Measurements from ENCODE around the gene PNPLA6.

The PNPLA6 gene

DNA sequence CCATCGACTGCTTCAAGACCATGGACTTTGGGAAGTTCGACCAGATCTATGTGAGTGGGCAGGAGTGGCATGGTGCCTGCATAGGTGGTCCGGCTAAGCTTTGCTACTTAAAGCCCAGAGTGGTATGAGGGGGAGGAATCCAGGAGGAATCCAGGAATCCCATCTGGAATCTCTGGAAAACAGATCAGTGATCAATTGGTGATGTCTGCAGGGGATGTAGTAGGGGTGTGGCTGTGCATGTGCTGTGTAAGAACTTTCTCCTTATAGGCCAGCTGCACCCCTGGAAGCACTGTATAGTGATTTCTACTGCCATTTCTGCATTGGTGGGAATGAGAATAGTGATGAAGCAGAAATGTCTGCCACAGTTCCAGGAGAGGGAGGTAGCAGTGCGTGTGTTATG, 23.6 kb downstream of the PNPLA6 start:
- H3K4me3 ChIP-seq (ENCODE audit: low read length), result no peak overlapping the region
- no peak overlapping the region for H3K27ac ChIP-seq (ENCODE audit: low read length)
- no peaks in the 10 kb centered on the region for H3K27me3 ChIP-seq (ENCODE audit: low read depth, low read length)
- H3K9me3 ChIP-seq (ENCODE audit: insufficient read depth, low read length), result no peaks in the 10 kb centered on the region
- H3K79me2 ChIP-seq (ENCODE audit: low read length), result no peaks in the 10 kb centered on the region
- no peak overlapping the region for H3K9ac ChIP-seq (ENCODE audit: low read length)
- no peak for TF ChIP-seq EZH2phosphoT487 (IDR thresholded peaks at IDR 0.05; ENCODE audit: low read depth)
- TF ChIP-seq, protein P1, sequence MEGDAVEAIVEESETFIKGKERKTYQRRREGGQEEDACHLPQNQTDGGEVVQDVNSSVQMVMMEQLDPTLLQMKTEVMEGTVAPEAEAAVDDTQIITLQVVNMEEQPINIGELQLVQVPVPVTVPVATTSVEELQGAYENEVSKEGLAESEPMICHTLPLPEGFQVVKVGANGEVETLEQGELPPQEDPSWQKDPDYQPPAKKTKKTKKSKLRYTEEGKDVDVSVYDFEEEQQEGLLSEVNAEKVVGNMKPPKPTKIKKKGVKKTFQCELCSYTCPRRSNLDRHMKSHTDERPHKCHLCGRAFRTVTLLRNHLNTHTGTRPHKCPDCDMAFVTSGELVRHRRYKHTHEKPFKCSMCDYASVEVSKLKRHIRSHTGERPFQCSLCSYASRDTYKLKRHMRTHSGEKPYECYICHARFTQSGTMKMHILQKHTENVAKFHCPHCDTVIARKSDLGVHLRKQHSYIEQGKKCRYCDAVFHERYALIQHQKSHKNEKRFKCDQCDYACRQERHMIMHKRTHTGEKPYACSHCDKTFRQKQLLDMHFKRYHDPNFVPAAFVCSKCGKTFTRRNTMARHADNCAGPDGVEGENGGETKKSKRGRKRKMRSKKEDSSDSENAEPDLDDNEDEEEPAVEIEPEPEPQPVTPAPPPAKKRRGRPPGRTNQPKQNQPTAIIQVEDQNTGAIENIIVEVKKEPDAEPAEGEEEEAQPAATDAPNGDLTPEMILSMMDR (IDR thresholded peaks at IDR 0.05; ENCODE audit: low read depth, low read length), result no peak
- no peak overlapping the region for H2AFZ ChIP-seq (ENCODE audit: low read depth, low read length)
- H3K4me1 ChIP-seq (ENCODE audit: low read length), result no peaks in the 10 kb centered on the region
- H3K36me3 ChIP-seq (replicated peaks; ENCODE audit: low read depth, low read length), result peaks cover 43% of the 10 kb centered on the region
- no peak overlapping the region for H3K4me2 ChIP-seq (ENCODE audit: low read length)
- no peaks in the 10 kb centered on the region for H4K20me1 ChIP-seq (ENCODE audit: insufficient read depth, low read length)

DNA sequence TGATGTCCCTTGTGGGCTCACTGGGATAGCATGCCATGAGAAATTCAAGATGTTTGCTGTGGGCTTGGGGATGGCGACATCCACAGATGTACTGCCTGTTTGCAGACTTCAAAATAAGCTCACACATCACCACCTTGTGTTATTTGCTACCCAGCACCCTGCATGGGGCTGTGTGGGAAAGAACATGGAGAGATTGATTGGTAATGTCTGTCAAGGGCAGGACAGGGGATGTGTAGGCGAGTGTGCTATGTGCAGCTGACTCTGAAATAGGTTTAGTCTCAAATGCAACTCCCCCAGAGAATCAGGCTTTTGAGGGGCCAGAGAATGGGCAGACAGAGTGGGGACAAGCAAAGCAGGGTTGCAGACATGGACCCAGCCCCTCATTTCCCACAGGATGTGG, 24.7 kb downstream of the PNPLA6 start:
- no peaks in the 10 kb centered on the region for H3K79me2 ChIP-seq (ENCODE audit: low read length)

DNA sequence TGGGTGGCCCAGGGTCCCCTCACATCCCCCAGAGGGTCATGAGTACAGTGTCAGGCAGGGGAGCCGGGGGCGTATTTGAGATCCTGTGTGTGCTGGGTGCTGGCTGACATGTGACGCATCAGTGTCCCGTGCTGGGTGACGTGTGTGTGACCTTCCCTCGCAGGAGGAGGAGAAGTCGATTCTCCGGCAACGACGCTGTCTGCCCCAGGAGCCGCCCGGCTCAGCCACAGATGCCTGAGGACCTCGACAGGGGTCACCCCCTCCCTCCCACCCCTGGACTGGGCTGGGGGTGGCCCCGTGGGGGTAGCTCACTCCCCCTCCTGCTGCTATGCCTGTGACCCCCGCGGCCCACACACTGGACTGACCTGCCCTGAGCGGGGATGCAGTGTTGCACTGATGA, 25.8 kb downstream of the PNPLA6 start:
- Histone ChIP-seq H3K9ac (ENCODE audit: low read length) (no peak overlapping the region), H3K79me2 (ENCODE audit: low read length) (no peaks in the 10 kb centered on the region), H3K36me3 (replicated peaks; ENCODE audit: low read depth, low read length) (peaks cover 33% of the 10 kb centered on the region), H3K27me3 (ENCODE audit: low read depth, low read length) (no peaks in the 10 kb centered on the region), H3K9me3 (ENCODE audit: insufficient read depth, low read length) (no peaks in the 10 kb centered on the region), H3K4me3 (ENCODE audit: low read length) (no peak overlapping the region), H4K20me1 (ENCODE audit: insufficient read depth, low read length) (no peaks in the 10 kb centered on the region), H2AFZ (ENCODE audit: low read depth, low read length) (no peak overlapping the region), H3K27ac (ENCODE audit: low read length) (no peak overlapping the region), H3K4me2 (ENCODE audit: low read length) (no peak overlapping the region), H3K4me1 (ENCODE audit: low read length) (no peaks in the 10 kb centered on the region)
- TF ChIP-seq EZH2phosphoT487 (IDR thresholded peaks at IDR 0.05; ENCODE audit: low read depth), result no peak
- TF ChIP-seq, protein P1 (IDR thresholded peaks at IDR 0.05; ENCODE audit: low read depth, low read length), result no peak

More for the DNA sequence above, 24.7 kb downstream of the PNPLA6 start:
- Histone ChIP-seq H3K27ac (ENCODE audit: low read length) (no peak overlapping the region), H3K4me3 (ENCODE audit: low read length) (no peak overlapping the region), H3K4me2 (ENCODE audit: low read length) (no peak overlapping the region), H3K9me3 (ENCODE audit: insufficient read depth, low read length) (no peaks in the 10 kb centered on the region), H3K36me3 (replicated peaks; ENCODE audit: low read depth, low read length) (peaks cover 34% of the 10 kb centered on the region), H3K4me1 (ENCODE audit: low read length) (no peaks in the 10 kb centered on the region), H3K9ac (ENCODE audit: low read length) (no peak overlapping the region), H2AFZ (ENCODE audit: low read depth, low read length) (no peak overlapping the region), H3K27me3 (ENCODE audit: low read depth, low read length) (no peaks in the 10 kb centered on the region), H4K20me1 (ENCODE audit: insufficient read depth, low read length) (no peaks in the 10 kb centered on the region)
- TF ChIP-seq, protein P1 (IDR thresholded peaks at IDR 0.05; ENCODE audit: low read depth, low read length), result no peak
- TF ChIP-seq EZH2phosphoT487 (IDR thresholded peaks at IDR 0.05; ENCODE audit: low read depth), result no peak

DNA sequence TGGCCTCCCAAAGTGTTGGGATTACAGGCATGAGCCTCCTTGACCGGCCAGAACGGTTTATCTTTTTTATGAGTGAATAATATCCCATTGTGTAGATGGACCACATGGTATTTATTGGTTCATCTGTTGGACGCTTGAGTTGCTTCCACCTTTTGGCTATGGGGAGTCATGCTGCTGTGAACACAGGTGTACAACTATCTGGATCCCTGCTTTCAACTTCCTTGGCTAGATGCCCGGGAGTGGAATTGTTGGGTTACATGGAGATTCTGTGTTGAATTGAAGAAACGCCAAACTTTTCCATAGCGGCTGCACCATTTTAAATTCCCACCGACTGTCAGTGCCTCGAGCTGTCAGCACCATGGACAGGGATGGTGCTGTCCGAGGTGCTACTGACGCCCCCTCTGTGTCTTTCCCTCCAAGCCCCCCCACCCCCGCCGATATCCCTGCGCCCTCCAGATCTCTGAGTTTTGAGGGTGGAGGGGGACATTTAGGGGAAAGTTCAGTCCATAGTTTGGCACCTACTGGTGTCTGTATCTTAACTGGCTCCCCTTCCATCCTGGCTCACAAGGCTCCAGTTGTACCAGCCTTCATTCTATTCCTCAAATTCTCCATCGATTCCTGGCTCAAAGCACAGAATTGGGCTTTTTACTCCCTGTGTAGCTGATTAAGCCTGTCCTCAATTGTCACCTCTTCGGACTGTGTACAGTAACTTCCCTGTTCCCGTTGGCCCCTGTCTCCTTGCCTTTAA, 27.3 kb downstream of the PNPLA6 start:
- no peak overlapping the region for H3K4me2 ChIP-seq (ENCODE audit: low read length)
- no peak overlapping the region for H2AFZ ChIP-seq (ENCODE audit: low read depth, low read length)
- TF ChIP-seq, protein P1 (IDR thresholded peaks at IDR 0.05; ENCODE audit: low read depth, low read length), result no peak
- no peak for TF ChIP-seq EZH2phosphoT487 (IDR thresholded peaks at IDR 0.05; ENCODE audit: low read depth)
- H3K4me3 ChIP-seq (ENCODE audit: low read length), result no peak overlapping the region
- H3K36me3 ChIP-seq (replicated peaks; ENCODE audit: low read depth, low read length), result peaks cover 22% of the 10 kb centered on the region
- no peaks in the 10 kb centered on the region for H3K79me2 ChIP-seq (ENCODE audit: low read length)
- H3K9me3 ChIP-seq (ENCODE audit: insufficient read depth, low read length), result no peaks in the 10 kb centered on the region
- H3K9ac ChIP-seq (ENCODE audit: low read length), result no peak overlapping the region
- no peaks in the 10 kb centered on the region for H3K27me3 ChIP-seq (ENCODE audit: low read depth, low read length)
- no peak overlapping the region for H3K27ac ChIP-seq (ENCODE audit: low read length)
- no peaks in the 10 kb centered on the region for H3K4me1 ChIP-seq (ENCODE audit: low read length)
- no peaks in the 10 kb centered on the region for H4K20me1 ChIP-seq (ENCODE audit: insufficient read depth, low read length)
